ENCODE data around the gene NOVA2. TPM values are rescaled to one million over a fixed set of nuclear protein-coding genes. Genes with fewer than 3 reads are reported as not detected.

NOVA2 gene
- total and polyA plus RNA-seq, 2 of the 8 experiments (the other 6 are each of a cell fraction or from before 2014, with no cell fraction given) = 3.2 to 24.6 TPM

GRCh38 chr19:46022061-46022430 is 48.4 kb upstream of the NOVA2 start (continued):
- TF ChIP-seq CHD7 (IDR thresholded peaks at IDR 0.05; ENCODE audit: insufficient replicate concordance, low read length) = no peak
